Cardiac muscle cell (in vitro differentiated cells and primary cell): Measurements from ENCODE around the gene GABBR2. TPM values are rescaled to one million over a fixed set of nuclear protein-coding genes. Genes with fewer than 3 reads are reported as not detected.

Experiments used
- DNase-seq, 2 donors: peaks; one replicate each; pipeline versions ENCODE4 v3.0.0 to v3.0.0-alpha.2; 2010 to 2017; ENCODE audit warnings: low read depth in 1 of 2, low spot score in 1 of 2
- H3K27ac ChIP-seq: fragments of 200-600 bp; sonication (generic); 2 replicates; pipeline ENCODE4 v1.5.1; 2016
- H3K27me3 ChIP-seq: fragments of 200-600 bp; sonication (generic); 2 replicates; pipeline ENCODE4 v1.6.0; 2016; ENCODE audit warnings: control low read depth
- H3K36me3 ChIP-seq: fragments of 200-600 bp; sonication (generic); 2 replicates; pipeline ENCODE4 v1.5.1; 2016; ENCODE audit warnings: control low read depth
- H3K4me1 ChIP-seq: fragments of 200-600 bp; sonication (generic); 2 replicates; pipeline ENCODE4 v1.8.1; 2017; ENCODE audit warnings: low read depth, mild to moderate bottlenecking, mixed run types
- H3K4me3 ChIP-seq: fragments of 200-600 bp; sonication (generic); 2 replicates; pipeline ENCODE4 v1.5.1; 2016; ENCODE audit warnings: mild to moderate bottlenecking
- H3K9me3 ChIP-seq: fragments of 200-600 bp; sonication (generic); 2 replicates; pipeline ENCODE4 v1.5.1; 2017; ENCODE audit warnings: low read depth, mild to moderate bottlenecking, control low read depth
- CTCF ChIP-seq: IDR thresholded peaks from 2 replicates; pipeline ENCODE4 v1.5.1; 2012; ENCODE audit warnings: low read depth, mild to moderate bottlenecking, low read length
- polyA plus RNA-seq: library from polyadenylated mRNA; unstranded; fragments of >200 nt; fragmentation: Nextera tagmentation; extraction: Ambion mirVana; gene quantifications from 2 replicates; pipeline ENCODE4 v1.2.1, GENCODE V29; 2016
- total RNA-seq: library from RNA; depleted of rRNA; stranded (reverse); fragments of >200 nt; gene quantifications from 2 replicates; pipeline ENCODE4 v1.2.3, GENCODE V29; 2016

The GABBR2 gene
- total and polyA plus RNA-seq, 2 experiments from 2014 or later, result 0.06 TPM; not detected in 1

GRCh38 chr9:98570663-98571440, 137.9 kb downstream of the GABBR2 start:
- Histone ChIP-seq H3K36me3 (no peaks in the 10 kb centered on the region), H3K4me1 (no peaks in the 10 kb centered on the region), H3K4me3 (no peak overlapping the region), H3K27me3 (no peaks in the 10 kb centered on the region), H3K9me3 (no peaks in the 10 kb centered on the region), H3K27ac (no peak overlapping the region)
- no peak for TF ChIP-seq CTCF
- no peak for DNase-seq

- DNase-seq, result no peak
- no peaks in the 10 kb centered on the region for H3K9me3 ChIP-seq
- H3K27ac ChIP-seq, result no peak overlapping the region
- no peaks in the 10 kb centered on the region for H3K27me3 ChIP-seq
- no peak for TF ChIP-seq CTCF
- H3K36me3 ChIP-seq, result no peaks in the 10 kb centered on the region
- H3K4me3 ChIP-seq, result no peak overlapping the region
- H3K4me1 ChIP-seq, result no peaks in the 10 kb centered on the region
Observed at GRCh38 chr9:98570055-98570454, 138.7 kb downstream of the GABBR2 start.

GRCh38 chr9:98569491-98569890, 139.2 kb downstream of the GABBR2 start:
- no peak for DNase-seq
- H3K4me1 ChIP-seq, result no peaks in the 10 kb centered on the region
- no peak overlapping the region for H3K27ac ChIP-seq
- no peaks in the 10 kb centered on the region for H3K36me3 ChIP-seq
- no peak overlapping the region for H3K4me3 ChIP-seq
- no peaks in the 10 kb centered on the region for H3K9me3 ChIP-seq
- H3K27me3 ChIP-seq, result no peaks in the 10 kb centered on the region
- no peak for TF ChIP-seq CTCF

- Histone ChIP-seq H3K4me1 (no peaks in the 10 kb centered on the region), H3K4me3 (no peak overlapping the region), H3K36me3 (no peaks in the 10 kb centered on the region), H3K27ac (no peak overlapping the region), H3K27me3 (no peaks in the 10 kb centered on the region), H3K9me3 (no peaks in the 10 kb centered on the region)
- no peak for TF ChIP-seq CTCF
- DNase-seq, result no peak
Observed at GRCh38 chr9:98568909-98569469, 139.7 kb downstream of the GABBR2 start.

GRCh38 chr9:98568234-98568908, 140.4 kb downstream of the GABBR2 start:
- Histone ChIP-seq H3K4me1 (no peaks in the 10 kb centered on the region), H3K9me3 (no peaks in the 10 kb centered on the region), H3K27me3 (no peaks in the 10 kb centered on the region), H3K36me3 (no peaks in the 10 kb centered on the region), H3K27ac (no peak overlapping the region), H3K4me3 (no peak overlapping the region)
- DNase-seq, result no peak
- no peak for TF ChIP-seq CTCF
